RPMI8226 (cell line): ENCODE results near the gene PRF1.

ENCODE experiments used
- DNase-seq: peaks from one replicate; pipeline ENCODE4 v3.0.0-alpha.2; 2015

The PRF1 gene

DNA sequence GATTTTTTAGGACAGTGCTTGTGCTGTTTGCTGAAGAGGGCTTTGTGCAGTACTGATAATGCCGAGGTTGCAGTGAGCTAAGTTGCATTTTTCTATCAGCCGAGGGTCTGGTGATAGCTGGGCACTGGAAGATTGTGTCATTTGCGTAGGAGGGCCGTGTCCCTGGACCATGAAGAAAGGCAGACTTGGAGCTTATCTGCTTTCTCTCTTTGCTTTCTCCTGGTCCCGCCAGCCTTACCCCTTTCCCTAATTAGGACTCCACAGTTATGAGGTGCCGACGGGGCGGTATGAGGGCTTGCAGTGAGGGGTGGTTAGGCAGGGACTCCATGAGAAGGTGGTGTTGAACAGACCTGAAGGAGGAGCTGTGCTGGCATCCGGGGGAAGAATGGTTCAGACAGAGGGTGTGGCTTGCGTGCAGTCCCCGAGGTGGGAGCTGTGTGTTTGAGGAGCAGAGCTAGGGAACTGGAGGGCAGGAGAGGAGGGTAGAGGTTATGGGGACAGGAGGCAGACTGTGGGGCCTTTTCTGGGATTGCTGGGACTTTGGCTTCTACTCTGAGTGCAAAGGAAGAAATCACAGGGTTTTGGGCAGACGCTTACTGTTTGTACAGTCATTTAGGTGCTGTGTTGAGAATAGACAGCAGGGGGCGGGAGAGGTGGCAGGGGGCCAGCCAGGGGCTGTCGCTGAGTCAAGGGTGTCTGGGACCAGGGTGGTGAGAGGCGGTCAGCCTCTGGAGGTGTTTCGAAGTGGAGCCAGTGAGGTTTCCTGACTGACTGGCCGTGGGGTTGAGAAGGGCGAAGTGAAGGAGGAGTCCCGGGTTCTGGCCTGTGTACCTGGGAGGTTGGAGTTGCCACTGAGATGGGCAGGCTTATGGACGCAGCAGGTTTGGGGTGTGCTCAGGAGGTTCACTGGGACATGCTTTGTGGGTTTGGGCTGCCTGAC is 43.4 kb downstream of the PRF1 start:
- DNase-seq = no peak

DNA sequence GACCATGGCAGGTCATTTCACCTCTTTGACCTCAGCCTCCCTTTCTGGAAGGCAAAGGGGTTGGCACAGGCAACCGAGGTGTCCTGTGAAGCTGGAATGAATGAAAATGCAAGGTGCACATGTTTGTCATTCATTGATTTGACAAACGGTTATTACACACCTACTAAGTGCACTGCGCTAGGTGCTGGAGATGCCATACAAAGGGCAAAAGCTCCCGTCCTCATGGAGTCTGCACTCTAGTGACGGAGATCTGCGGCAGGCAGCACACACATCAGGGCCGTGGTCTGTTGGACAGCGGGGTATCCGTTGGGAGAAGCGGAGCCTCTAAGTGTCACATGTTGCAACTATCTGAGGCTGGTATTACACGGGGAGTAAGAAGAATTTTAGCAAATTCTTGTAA is 44.2 kb downstream of the PRF1 start:
- no peak for DNase-seq

DNA sequence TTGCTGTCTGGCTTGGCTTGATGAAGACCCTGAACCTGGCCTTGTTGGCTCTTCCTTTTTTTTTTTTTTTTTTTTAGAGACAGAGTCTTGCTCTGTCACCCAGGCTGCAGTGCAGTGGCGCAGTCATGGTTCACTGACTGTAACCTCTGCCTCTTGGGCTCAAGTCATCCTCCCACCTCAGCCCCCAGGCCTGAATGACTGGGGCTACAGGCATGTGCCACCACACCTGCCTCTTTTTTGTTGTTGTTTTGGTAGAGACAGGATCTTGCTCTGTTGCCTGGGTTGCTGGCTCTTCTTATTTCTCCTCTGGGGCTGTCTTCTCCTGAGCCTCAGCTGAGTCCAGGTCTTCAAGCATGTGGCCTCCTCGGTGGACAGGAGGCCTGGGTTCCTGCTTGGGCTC is 44.7 kb downstream of the PRF1 start:
- DNase-seq = no peak

DNA sequence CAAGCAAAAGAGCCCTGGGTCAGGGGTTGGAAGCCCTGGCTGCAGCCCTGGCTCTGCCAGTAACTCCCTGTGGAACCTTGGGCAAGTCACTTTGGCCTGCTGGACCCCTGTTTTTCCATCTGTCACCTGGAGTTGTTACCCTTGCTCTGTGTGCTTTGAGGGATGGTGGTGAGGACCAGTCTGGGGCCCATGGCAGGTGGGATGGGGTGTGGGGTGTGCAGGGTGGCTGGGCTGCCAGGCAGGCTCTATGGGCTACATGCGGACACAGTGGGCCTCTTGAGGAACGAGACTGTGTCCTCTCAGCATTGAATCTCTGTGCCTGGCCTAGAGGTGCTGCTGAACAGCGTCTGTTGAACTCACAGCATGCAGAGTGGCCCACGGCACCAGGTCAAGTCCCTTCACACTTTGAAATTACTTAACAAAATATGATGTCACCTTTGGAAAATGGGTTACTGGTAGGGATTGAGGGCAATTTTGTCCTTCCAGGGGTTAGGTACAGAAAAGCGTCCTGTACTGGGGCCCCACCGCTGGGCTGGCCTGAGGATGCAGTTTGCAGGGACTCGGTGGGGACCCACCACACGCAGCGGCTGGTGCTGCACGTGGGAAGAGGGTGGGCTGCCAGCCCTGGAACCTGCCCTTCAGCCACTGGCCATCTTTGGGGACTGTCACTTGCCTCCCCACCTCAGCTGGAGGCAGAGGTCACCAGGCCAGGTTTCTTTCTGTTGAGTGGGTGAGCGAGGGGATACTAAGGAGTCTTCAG is 45.3 kb downstream of the PRF1 start:
- DNase-seq = no peak

GRCh38 chr10:70555371-70555770 is 47.2 kb downstream of the PRF1 start:
- DNase-seq = no peak

GRCh38 chr10:70552586-70552985 is 50.0 kb downstream of the PRF1 start:
- no peak for DNase-seq

GRCh38 chr10:70551971-70552422 is 50.5 kb downstream of the PRF1 start:
- DNase-seq = no peak

- DNase-seq = no peak
Observed at GRCh38 chr10:70551466-70551865, 51.1 kb downstream of the PRF1 start.

GRCh38 chr10:70550459-70550858 is 52.1 kb downstream of the PRF1 start:
- DNase-seq = no peak

DNA sequence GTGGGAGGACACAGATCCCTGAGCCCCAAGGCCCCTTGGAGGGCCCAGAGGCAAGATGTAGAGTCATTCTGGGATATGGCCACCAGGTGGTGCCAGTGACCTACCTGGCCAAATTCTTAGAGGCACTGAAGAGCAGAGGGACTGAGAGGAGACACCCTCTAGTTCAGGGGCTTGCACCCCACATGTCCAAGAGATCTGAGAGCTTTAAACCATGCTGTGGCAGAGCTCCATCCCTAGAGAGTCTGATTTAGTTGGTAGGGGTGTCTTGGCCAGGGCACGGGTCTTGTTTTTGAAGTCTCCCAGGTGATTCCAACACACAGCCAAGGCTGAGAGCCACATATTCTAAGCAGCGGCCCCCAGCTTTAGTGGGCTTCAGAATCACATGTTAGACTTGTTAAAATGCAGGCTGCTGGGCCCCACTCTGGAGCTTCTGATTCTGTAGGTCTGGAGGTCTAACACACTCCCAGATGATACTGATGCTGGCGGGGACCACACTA is 52.5 kb downstream of the PRF1 start:
- peak; percentile 57 for DNase-seq

DNA sequence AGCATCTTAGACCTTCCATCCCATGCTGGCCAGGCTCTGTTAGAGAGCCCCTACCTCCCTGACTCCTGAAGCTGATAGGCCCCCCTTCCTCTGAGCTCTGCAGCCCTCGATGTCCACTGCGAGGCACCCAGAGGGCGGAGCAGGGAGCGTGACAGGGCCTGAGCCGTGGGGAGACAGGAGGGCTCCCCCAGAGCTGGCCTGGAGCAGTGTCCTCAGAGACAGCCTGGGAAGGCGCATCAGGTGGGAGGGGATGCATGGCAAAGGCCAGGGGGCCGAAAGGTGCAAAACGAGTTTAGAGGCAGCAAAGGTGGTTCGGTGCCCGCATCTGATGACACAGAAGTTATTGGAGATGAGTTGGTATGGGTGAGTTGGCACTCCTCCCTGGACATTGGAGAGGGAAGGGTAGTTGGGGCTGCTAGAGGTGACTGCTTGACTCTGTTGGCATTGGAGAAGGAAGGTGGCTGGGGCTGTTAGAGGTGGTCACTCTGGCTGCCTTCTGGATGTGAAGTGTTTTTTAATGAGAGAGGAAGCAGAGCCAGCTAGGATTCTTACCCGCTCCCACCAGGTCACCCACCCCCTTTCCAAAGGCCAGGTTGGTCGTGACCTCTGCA is 53.1 kb downstream of the PRF1 start:
- DNase-seq = no peak
